Measurements from ENCODE around the gene COPZ1. TPM values are rescaled to one million over a fixed set of nuclear protein-coding genes. Genes with fewer than 3 reads are reported as not detected.
A peak's percentile ranks its signal among the peaks of the same experiment; 100 is the strongest.

Gene COPZ1
- total and polyA plus RNA-seq, 9 of the 15 experiments (the other 6 are each of a cell fraction or from before 2014, with no cell fraction given) = 137 to 487 (median 233) TPM

DNA sequence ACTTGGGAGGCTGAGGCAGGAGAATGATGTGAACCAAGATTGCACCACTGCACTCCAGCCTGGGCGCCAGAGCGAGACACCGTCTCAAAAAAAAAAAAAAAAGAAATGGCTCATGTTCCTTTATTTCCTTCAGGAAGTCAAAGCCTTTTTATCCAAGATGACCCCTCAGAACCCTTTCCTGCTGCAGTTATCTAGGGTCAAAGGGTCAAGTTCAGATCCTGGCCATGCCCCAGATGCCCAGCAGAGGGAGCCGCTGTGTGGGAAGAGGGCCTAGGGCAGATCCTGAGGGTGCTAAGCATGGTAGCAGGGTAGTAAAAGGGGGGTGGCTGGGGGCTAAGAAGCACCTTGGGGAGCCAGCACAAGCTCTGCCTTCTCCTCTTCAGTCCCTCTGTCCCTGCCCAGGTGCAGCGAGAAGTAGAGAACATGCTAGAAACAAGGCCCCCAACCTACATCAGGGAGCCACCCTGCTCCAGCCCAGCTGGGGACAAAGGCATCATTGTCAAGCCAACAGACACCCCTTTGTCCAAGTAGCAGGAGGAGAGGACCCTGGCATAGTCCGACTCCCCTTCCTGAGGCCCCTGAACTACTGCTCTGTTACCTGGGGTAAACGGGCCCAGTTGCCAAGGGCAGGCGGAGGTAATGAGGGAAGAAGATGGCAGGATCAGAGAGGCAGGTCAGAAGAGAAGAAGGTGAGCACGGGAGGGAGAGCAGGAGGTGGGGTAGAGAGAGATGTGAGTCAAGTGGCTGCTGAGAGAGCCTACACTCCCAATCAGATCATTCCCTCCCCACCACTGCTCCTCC lies 30.6 kb upstream of the COPZ1 start (continued):
- TF ChIP-seq RBM25 (IDR thresholded peaks at IDR 0.05; ENCODE audit: low read depth, low read length, severe bottlenecking) (no peak), HMG20B (CRISPR knock-in tag; IDR thresholded peaks at IDR 0.05) (0 out of 2 replicates have a peak, but pooled peaks have one; percentile 32), SOX6 (IDR thresholded peaks at IDR 0.05) (peak; percentile 54; the same call in 1 of the 2 replicates), ZNF224 (CRISPR knock-in tag; IDR thresholded peaks at IDR 0.05) (no peak), CEBPG (CRISPR knock-in tag; IDR thresholded peaks at IDR 0.05) (0 out of 2 replicates have a peak, but pooled peaks have one; percentile 11), CEBPG (tag; conservative IDR thresholded peaks at IDR 0.05 in 1 of 2, IDR thresholded peaks at IDR 0.05 in 1 of 2) (no peak), FOSL1 (tag; conservative IDR thresholded peaks at IDR 0.05) (no peak), TAF7 (tag; IDR thresholded peaks at IDR 0.05) (no peak)
- TF ChIP-seq, protein P1, sequence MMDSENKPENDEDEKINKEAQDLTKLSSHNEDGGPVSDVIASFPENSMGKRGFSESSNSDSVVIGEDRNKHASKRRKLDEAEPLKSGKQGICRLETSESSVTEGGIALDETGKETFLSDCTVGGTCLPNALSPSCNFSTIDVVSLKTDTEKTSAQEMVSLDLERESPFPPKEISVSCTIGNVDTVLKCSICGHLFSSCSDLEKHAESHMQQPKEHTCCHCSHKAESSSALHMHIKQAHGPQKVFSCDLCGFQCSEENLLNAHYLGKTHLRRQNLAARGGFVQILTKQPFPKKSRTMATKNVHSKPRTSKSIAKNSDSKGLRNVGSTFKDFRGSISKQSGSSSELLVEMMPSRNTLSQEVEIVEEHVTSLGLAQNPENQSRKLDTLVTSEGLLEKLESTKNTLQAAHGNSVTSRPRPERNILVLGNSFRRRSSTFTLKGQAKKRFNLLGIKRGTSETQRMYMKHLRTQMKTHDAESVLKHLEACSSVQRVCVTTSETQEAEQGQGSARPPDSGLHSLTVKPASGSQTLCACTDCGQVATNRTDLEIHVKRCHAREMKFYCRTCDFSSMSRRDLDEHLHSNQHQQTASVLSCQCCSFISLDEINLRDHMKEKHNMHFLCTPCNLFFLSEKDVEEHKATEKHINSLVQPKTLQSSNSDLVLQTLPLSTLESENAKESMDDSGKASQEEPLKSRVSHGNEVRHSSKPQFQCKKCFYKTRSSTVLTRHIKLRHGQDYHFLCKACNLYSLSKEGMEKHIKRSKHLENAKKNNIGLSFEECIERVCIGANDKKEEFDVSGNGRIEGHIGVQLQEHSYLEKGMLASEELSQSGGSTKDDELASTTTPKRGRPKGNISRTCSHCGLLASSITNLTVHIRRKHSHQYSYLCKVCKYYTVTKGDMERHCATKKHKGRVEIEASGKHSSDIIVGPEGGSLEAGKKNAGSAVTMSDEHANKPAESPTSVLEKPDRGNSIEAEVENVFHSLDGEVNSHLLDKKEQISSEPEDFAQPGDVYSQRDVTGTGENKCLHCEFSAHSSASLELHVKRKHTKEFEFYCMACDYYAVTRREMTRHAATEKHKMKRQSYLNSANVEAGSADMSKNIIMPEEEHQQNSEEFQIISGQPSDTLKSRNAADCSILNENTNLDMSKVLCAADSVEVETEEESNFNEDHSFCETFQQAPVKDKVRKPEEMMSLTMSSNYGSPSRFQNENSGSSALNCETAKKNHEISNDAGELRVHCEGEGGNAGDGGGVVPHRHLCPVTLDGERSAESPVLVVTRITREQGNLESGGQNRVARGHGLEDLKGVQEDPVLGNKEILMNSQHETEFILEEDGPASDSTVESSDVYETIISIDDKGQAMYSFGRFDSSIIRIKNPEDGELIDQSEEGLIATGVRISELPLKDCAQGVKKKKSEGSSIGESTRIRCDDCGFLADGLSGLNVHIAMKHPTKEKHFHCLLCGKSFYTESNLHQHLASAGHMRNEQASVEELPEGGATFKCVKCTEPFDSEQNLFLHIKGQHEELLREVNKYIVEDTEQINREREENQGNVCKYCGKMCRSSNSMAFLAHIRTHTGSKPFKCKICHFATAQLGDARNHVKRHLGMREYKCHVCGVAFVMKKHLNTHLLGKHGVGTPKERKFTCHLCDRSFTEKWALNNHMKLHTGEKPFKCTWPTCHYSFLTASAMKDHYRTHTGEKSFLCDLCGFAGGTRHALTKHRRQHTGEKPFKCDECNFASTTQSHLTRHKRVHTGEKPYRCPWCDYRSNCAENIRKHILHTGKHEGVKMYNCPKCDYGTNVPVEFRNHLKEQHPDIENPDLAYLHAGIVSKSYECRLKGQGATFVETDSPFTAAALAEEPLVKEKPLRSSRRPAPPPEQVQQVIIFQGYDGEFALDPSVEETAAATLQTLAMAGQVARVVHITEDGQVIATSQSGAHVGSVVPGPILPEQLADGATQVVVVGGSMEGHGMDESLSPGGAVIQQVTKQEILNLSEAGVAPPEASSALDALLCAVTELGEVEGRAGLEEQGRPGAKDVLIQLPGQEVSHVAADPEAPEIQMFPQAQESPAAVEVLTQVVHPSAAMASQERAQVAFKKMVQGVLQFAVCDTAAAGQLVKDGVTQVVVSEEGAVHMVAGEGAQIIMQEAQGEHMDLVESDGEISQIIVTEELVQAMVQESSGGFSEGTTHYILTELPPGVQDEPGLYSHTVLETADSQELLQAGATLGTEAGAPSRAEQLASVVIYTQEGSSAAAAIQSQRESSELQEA (IDR thresholded peaks at IDR 0.05; ENCODE audit: low read depth) = no peak
- TF ChIP-seq, protein P2, sequence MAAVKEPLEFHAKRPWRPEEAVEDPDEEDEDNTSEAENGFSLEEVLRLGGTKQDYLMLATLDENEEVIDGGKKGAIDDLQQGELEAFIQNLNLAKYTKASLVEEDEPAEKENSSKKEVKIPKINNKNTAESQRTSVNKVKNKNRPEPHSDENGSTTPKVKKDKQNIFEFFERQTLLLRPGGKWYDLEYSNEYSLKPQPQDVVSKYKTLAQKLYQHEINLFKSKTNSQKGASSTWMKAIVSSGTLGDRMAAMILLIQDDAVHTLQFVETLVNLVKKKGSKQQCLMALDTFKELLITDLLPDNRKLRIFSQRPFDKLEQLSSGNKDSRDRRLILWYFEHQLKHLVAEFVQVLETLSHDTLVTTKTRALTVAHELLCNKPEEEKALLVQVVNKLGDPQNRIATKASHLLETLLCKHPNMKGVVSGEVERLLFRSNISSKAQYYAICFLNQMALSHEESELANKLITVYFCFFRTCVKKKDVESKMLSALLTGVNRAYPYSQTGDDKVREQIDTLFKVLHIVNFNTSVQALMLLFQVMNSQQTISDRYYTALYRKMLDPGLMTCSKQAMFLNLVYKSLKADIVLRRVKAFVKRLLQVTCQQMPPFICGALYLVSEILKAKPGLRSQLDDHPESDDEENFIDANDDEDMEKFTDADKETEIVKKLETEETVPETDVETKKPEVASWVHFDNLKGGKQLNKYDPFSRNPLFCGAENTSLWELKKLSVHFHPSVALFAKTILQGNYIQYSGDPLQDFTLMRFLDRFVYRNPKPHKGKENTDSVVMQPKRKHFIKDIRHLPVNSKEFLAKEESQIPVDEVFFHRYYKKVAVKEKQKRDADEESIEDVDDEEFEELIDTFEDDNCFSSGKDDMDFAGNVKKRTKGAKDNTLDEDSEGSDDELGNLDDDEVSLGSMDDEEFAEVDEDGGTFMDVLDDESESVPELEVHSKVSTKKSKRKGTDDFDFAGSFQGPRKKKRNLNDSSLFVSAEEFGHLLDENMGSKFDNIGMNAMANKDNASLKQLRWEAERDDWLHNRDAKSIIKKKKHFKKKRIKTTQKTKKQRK (IDR thresholded peaks at IDR 0.05; ENCODE audit: borderline replicate concordance, low read depth, low read length) = no peak
- TF ChIP-seq, protein P3, sequence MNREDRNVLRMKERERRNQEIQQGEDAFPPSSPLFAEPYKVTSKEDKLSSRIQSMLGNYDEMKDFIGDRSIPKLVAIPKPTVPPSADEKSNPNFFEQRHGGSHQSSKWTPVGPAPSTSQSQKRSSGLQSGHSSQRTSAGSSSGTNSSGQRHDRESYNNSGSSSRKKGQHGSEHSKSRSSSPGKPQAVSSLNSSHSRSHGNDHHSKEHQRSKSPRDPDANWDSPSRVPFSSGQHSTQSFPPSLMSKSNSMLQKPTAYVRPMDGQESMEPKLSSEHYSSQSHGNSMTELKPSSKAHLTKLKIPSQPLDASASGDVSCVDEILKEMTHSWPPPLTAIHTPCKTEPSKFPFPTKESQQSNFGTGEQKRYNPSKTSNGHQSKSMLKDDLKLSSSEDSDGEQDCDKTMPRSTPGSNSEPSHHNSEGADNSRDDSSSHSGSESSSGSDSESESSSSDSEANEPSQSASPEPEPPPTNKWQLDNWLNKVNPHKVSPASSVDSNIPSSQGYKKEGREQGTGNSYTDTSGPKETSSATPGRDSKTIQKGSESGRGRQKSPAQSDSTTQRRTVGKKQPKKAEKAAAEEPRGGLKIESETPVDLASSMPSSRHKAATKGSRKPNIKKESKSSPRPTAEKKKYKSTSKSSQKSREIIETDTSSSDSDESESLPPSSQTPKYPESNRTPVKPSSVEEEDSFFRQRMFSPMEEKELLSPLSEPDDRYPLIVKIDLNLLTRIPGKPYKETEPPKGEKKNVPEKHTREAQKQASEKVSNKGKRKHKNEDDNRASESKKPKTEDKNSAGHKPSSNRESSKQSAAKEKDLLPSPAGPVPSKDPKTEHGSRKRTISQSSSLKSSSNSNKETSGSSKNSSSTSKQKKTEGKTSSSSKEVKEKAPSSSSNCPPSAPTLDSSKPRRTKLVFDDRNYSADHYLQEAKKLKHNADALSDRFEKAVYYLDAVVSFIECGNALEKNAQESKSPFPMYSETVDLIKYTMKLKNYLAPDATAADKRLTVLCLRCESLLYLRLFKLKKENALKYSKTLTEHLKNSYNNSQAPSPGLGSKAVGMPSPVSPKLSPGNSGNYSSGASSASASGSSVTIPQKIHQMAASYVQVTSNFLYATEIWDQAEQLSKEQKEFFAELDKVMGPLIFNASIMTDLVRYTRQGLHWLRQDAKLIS (CRISPR knock-in tag; IDR thresholded peaks at IDR 0.05) = peak; percentile 50; the same call in 1 of the 2 replicates
